Spleen (tissue), 7 donors: Measurements from ENCODE around the gene TNFSF11.

Experiments used
- POLR2A ChIP-seq, 3 donors: fragments of 450-650 bp; IDR thresholded peaks; one replicate each; pipeline ENCODE4 v1.5.1; 2017; ENCODE audit warnings: antibody characterized with exemption in 3 of 3, mild to moderate bottlenecking in 1 of 3
- POLR2AphosphoS5 ChIP-seq, 3 donors: sonication (generic); formaldehyde crosslinking; IDR thresholded peaks; one replicate each; pipeline ENCODE4 v1.5.1; 2017; ENCODE audit warnings: antibody characterized with exemption in 3 of 3
- TF ChIP-seq, protein P1 (sequence below), 11 experiments: fragments of 200-600 bp in 7 of 11; fragments of 450-650 bp in 4 of 11; sonication (generic) in 4 of 11; IDR thresholded peaks in 8 of 11; conservative IDR thresholded peaks in 3 of 11; 1 replicate in 7 of 11; 2 replicates in 4 of 11; pipeline versions ENCODE4 v1.4.0 to v1.8.0; 2016 to 2021; ENCODE audit warnings: antibody characterized with exemption in 11 of 11, inconsistent platforms in 4 of 11, mild to moderate bottlenecking in 1 of 11
- donor health status: DM: no; HTN: no; CAD: no; lungs with moderate emphysema.
- donor health status: DM: no; HTN: no; CAD: no.
- donor health status: DM: no; HTN: no; CAD: no.

- TF ChIP-seq POLR2A (IDR thresholded peaks at IDR 0.05) (no peak), POLR2AphosphoS5 (IDR thresholded peaks at IDR 0.05) (no peak)
- TF ChIP-seq, protein P1, sequence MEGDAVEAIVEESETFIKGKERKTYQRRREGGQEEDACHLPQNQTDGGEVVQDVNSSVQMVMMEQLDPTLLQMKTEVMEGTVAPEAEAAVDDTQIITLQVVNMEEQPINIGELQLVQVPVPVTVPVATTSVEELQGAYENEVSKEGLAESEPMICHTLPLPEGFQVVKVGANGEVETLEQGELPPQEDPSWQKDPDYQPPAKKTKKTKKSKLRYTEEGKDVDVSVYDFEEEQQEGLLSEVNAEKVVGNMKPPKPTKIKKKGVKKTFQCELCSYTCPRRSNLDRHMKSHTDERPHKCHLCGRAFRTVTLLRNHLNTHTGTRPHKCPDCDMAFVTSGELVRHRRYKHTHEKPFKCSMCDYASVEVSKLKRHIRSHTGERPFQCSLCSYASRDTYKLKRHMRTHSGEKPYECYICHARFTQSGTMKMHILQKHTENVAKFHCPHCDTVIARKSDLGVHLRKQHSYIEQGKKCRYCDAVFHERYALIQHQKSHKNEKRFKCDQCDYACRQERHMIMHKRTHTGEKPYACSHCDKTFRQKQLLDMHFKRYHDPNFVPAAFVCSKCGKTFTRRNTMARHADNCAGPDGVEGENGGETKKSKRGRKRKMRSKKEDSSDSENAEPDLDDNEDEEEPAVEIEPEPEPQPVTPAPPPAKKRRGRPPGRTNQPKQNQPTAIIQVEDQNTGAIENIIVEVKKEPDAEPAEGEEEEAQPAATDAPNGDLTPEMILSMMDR (IDR thresholded peaks at IDR 0.05 in 8 of 11, conservative IDR thresholded peaks at IDR 0.05 in 3 of 11): no peak
Observed at GRCh38 chr13:42617221-42617620, 43.3 kb downstream of the TNFSF11 start.
